Endodermal cell (in vitro differentiated cells): ENCODE data around the gene DLL1. TPM values are rescaled to one million over a fixed set of nuclear protein-coding genes. Genes with fewer than 3 reads are reported as not detected.

Experiments
- DNase-seq: peaks from one replicate; pipeline ENCODE4 v3.0.0-alpha.2; 2017
- H3K27ac ChIP-seq: 2 replicates; pipeline ENCODE4 v1.5.1; 2013; ENCODE audit warnings: mild to moderate bottlenecking, low read depth, low read length, moderate library complexity
- H3K27me3 ChIP-seq: 2 replicates; pipeline ENCODE4 v1.6.1; 2013; ENCODE audit warnings: mild to moderate bottlenecking, low read length, moderate library complexity; ENCODE audit not compliant: insufficient read depth, control insufficient read depth, poor library complexity, severe bottlenecking
- H3K36me3 ChIP-seq: 2 replicates; pipeline ENCODE4 v1.7.0; 2013; ENCODE audit warnings: mild to moderate bottlenecking, low read length, moderate library complexity; ENCODE audit not compliant: control insufficient read depth, insufficient read depth
- H3K4me1 ChIP-seq: one replicate; pipeline ENCODE4 v1.7.0; 2013; ENCODE audit warnings: low read length; ENCODE audit not compliant: control insufficient read depth, insufficient read depth
- H3K4me3 ChIP-seq: 2 replicates; pipeline ENCODE4 v1.5.1; 2013; ENCODE audit warnings: mild to moderate bottlenecking, low read length, moderate library complexity
- H3K9ac ChIP-seq: 2 replicates; pipeline ENCODE4 v1.6.1; 2013; ENCODE audit warnings: mild to moderate bottlenecking, low read length, moderate library complexity; ENCODE audit not compliant: poor library complexity, severe bottlenecking; ENCODE audit errors: extremely low read depth
- H3K9me3 ChIP-seq: 2 replicates; pipeline ENCODE4 v1.6.1; 2013; ENCODE audit warnings: mild to moderate bottlenecking, low read length, moderate library complexity; ENCODE audit not compliant: control insufficient read depth
- H3K27ac Mint-ChIP-seq: 2 replicates; pipeline ENCODE4 v1.8.0; 2020; ENCODE audit warnings: mixed read lengths
- H3K27me3 Mint-ChIP-seq: 2 replicates; pipeline ENCODE4 v1.8.0; 2021; ENCODE audit warnings: mild to moderate bottlenecking, mixed read lengths; ENCODE audit not compliant: insufficient read depth
- H3K36me3 Mint-ChIP-seq: 2 replicates; pipeline ENCODE4 v1.8.0; 2020; ENCODE audit warnings: low read depth, mixed read lengths
- H3K4me1 Mint-ChIP-seq: 2 replicates; pipeline ENCODE4 v1.8.0; 2020; ENCODE audit warnings: mixed read lengths
- H3K4me3 Mint-ChIP-seq: 2 replicates; pipeline ENCODE4 v1.8.0; 2020; ENCODE audit warnings: mild to moderate bottlenecking, moderate library complexity, mixed read lengths
- H3K9me3 Mint-ChIP-seq: 2 replicates; pipeline ENCODE4 v1.8.0; 2020; ENCODE audit warnings: mild to moderate bottlenecking, mixed read lengths
- WGBS, 2 experiments: methylation state at CpG; one replicate each; pipeline versions ENCODE4 v1.1.5 to v1.1.7; 2013; ENCODE audit warnings: missing lambda C conversion rate in 2 of 2, mixed read lengths in 1 of 2; ENCODE audit not compliant: insufficient coverage in 1 of 2, insufficient read length in 1 of 2; 5-methylcytosine and 5-hydroxymethylcytosine counted together
- microRNA-seq: library from miRNA; unstranded; fragments of <30 nt; microRNA quantifications from one replicate; pipeline ENCODE4 v1.2.0, GENCODE V29; 2020; ENCODE audit warnings: borderline microRNAs expressed
- total RNA-seq, 2 donors: library from RNA; stranded (reverse); fragmentation: NEBNext Ultra II Directional in 1 of 2; extraction: Animal tissue kit (Norgen Biotek cat#: 25700) in 1 of 2; gene quantifications; 2 replicates in 1 of 2; 3 replicates in 1 of 2; pipeline ENCODE4 v1.2.1, GENCODE V29; 2021
- TF ChIP-seq, protein P1 (sequence below): fragments of 200-600 bp; sonication (generic); conservative IDR thresholded peaks from 2 replicates; pipeline ENCODE4 v1.5.0; 2021; ENCODE audit warnings: antibody characterized with exemption, mild to moderate bottlenecking

Gene DLL1
- total RNA-seq, 2 donors from 2014 or later, result 3.1 to 3.6 TPM

GRCh38 chr6:170235391-170236125 lies 55.3 kb downstream of the DLL1 start:
- TF ChIP-seq, protein P1, sequence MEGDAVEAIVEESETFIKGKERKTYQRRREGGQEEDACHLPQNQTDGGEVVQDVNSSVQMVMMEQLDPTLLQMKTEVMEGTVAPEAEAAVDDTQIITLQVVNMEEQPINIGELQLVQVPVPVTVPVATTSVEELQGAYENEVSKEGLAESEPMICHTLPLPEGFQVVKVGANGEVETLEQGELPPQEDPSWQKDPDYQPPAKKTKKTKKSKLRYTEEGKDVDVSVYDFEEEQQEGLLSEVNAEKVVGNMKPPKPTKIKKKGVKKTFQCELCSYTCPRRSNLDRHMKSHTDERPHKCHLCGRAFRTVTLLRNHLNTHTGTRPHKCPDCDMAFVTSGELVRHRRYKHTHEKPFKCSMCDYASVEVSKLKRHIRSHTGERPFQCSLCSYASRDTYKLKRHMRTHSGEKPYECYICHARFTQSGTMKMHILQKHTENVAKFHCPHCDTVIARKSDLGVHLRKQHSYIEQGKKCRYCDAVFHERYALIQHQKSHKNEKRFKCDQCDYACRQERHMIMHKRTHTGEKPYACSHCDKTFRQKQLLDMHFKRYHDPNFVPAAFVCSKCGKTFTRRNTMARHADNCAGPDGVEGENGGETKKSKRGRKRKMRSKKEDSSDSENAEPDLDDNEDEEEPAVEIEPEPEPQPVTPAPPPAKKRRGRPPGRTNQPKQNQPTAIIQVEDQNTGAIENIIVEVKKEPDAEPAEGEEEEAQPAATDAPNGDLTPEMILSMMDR, result no peak
- Mint-ChIP-seq H3K4me3 (no peak overlapping the region), H3K27me3 (peaks cover 2% of the 10 kb centered on the region), H3K36me3 (no peaks in the 10 kb centered on the region), H3K9me3 (no peaks in the 10 kb centered on the region), H3K27ac (no peak overlapping the region), H3K4me1 (peaks cover 13% of the 10 kb centered on the region)
- Histone ChIP-seq H3K36me3 (no peaks in the 10 kb centered on the region), H3K4me1 (no peaks in the 10 kb centered on the region), H3K4me3 (no peak overlapping the region), H3K9me3 (no peaks in the 10 kb centered on the region), H3K9ac (no peak overlapping the region), H3K27me3 (no peaks in the 10 kb centered on the region), H3K27ac (peak overlapping the region; percentile 60)
- no peak for DNase-seq
- 70 to 86% methylated on average over 7 to 16 of the region's 16 CpGs for WGBS, 2 experiments

DNA sequence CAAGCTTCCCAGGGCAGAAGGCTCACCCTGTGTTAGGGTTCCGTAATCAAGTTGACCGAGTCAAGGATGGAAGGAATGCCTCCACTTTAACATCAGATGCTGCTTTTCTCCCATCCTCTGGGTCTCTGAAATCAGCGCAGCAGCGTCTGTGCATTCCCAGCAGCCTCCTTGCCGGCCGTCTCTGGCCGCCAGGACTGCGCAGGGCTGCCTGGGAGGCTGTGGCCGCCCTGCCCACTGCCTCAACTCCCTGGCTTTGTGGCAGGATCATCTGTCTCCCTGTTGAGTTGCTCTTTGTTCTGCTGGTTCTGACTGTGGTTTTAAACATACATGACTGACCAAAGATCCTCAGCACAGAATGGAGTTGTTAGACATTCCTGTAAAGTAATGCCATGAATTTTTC lies 56.5 kb downstream of the DLL1 start:
- 90 to 91% methylated on average over 8 to 9 of the region's 9 CpGs for WGBS, 2 experiments
- no peak overlapping the region for H3K9ac ChIP-seq
- peaks cover 13% of the 10 kb centered on the region for H3K4me1 Mint-ChIP-seq
- no peaks in the 10 kb centered on the region for H3K36me3 Mint-ChIP-seq
- H3K4me1 ChIP-seq, result no peaks in the 10 kb centered on the region
- no peaks in the 10 kb centered on the region for H3K27me3 ChIP-seq
- H3K27ac Mint-ChIP-seq, result no peak overlapping the region
- peaks cover 2% of the 10 kb centered on the region for H3K27me3 Mint-ChIP-seq
- peak overlapping the region; percentile 12 for H3K27ac ChIP-seq
- no peaks in the 10 kb centered on the region for H3K9me3 ChIP-seq
- no peaks in the 10 kb centered on the region for H3K9me3 Mint-ChIP-seq
- TF ChIP-seq, protein P1, result no peak
- no peak for DNase-seq
- no peak overlapping the region for H3K4me3 Mint-ChIP-seq
- no peaks in the 10 kb centered on the region for H3K36me3 ChIP-seq
- H3K4me3 ChIP-seq, result no peak overlapping the region

DNA sequence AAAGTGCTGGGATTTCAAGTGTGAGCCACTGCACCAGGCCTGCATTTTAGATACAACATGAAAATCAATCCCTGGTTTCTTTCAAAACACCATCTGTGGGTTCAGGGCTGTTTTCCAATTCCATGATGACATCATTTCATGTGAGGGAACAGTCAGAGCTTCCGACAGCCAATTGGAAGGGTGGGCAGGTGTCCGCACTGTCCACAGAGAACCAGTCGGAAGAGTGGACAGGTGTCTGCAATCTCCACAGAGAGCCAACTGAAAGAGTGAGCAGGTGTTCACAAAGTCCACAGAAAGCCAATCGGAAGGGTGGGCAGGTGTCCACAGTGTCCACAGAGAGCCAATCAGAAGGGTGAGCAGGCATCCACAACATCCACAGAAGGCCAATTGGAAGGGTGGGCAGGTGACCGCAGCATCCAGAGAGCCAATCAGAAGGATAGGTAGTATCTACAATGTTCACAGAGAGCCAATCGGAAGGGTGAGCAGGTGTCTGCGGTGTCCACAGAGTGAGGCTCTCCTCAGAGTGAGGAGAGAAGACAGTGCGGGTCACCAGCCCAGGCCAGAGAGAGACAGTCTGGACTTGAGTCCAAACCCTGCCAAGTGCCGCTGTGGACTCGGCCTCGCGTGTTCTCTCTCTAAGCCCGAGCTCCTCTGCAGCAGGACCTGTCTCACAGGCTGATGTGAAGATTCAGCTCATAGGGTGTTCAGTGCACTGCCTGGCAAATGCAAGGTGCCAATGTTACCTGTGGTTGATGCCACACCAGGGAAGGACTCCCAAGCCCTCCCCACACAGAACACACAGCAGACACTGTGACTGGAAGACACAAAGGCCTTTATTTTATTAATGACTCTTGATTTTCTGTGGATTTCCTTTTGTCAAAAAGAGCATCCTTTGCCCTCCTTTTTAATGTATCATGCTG lies 57.3 kb downstream of the DLL1 start:
- TF ChIP-seq, protein P1, result no peak

More for the DNA sequence above, 57.3 kb downstream of the DLL1 start:
- Mint-ChIP-seq H3K4me3 (no peak overlapping the region), H3K36me3 (no peaks in the 10 kb centered on the region), H3K9me3 (no peaks in the 10 kb centered on the region), H3K27me3 (peaks cover 2% of the 10 kb centered on the region), H3K4me1 (peaks cover 13% of the 10 kb centered on the region), H3K27ac (no peak overlapping the region)
- Histone ChIP-seq H3K9ac (no peak overlapping the region), H3K27me3 (no peaks in the 10 kb centered on the region), H3K9me3 (no peaks in the 10 kb centered on the region), H3K4me1 (no peaks in the 10 kb centered on the region), H3K36me3 (no peaks in the 10 kb centered on the region), H3K27ac (no peak overlapping the region), H3K4me3 (no peak overlapping the region)
- DNase-seq, result no peak
- WGBS, 2 experiments, result 96 to 100% methylated on average over 10 to 13 of the region's 13 CpGs

Small RNA genes lying within 50 kb of the gene (microRNA-seq; reads per million reads assigned to microRNA genes)
- not detected for gene MIR4644

Other genes with a start within 250 kb of the DLL1 start
- gene FAM120B, start 15.7 kb upstream of the DLL1 start, total RNA-seq, result 10 to 100 TPM; 25.7 to 27.5 TPM